H54 (cell line): ENCODE measurements around the gene HOTAIR.
A peak's percentile ranks its signal among the peaks of the same experiment; 100 is the strongest.

Experiments used
- DNase-seq: peaks from one replicate; pipeline ENCODE4 v3.0.0; 2011; ENCODE audit warnings: low spot score, mixed read lengths; ENCODE audit not compliant: insufficient read length
- FAIRE-seq: peaks from 3 replicates; lab custom pipeline; 2011; peaks lifted over from hg19 to GRCh38; lab: Jason Lieb, UNC
- POLR2A ChIP-seq: IDR thresholded peaks from 2 replicates; pipeline ENCODE4 v1.6.1; 2011; ENCODE audit warnings: low read depth, mild to moderate bottlenecking, low read length

Gene HOTAIR

DNA sequence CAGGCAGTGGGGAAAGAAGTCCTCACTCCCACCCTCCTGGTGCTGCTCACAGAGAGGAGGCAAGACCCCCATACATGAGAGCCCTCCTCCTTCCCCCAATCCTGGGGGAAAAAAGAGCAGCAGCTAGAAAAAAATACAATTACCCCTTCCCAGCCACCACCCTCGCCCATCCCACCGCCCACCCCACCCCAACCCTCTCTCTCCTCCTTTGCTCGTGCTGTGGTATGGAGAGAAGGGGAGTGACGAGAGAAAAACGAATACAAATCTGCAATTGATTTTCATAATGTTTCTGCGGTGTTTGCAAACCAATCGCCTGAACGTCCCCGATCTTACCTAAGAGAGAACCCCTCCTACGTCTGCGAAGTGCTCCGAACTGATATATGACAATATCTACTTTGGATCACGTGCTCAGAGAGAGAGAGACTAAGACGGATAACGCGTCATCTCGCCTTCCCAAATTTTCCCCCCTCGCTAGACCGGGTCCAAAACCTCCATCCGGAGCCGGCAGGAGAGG lies 2.0 kb downstream of the HOTAIR start, which contains the start of gene HOXC11:
Gene HOXC11 (plus strand): TSS at position 405 of the 514 bp plus-strand sequence. CDS start 116 bp downstream, outside the sequence.
- DNase-seq (no peak), FAIRE-seq (no peak)
- TF ChIP-seq POLR2A = no peak

DNA sequence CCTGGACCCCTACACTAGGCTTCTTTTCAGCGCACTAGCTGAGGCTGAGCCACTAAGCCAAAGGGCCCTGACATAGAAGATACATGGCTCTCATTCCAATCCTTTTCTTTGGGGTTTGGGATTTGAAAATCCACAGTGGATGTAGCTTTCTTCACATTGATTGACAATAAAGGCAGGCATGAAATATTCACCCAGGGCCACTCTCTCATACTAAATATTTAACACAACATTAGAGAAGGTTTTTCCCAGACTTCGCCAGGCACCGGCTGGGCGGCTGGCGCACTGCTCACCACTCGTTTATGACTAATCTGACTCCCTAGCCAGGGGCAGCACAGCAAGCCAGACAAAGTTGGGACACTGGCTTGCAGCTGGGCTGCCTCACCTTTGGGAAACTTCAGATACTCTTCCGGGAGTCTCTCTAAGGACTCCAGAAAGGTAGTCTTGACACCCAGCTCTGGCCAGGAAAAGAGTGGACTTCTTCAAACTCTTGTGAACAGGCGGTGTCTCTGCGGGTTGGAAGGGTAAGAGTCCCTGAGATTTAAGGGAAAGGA lies 2.5 kb downstream of the HOTAIR start:
- DNase-seq (peak; percentile 86), FAIRE-seq (peak; percentile 84)
- no peak; the same call in 1 of the 2 replicates for TF ChIP-seq POLR2A

DNA sequence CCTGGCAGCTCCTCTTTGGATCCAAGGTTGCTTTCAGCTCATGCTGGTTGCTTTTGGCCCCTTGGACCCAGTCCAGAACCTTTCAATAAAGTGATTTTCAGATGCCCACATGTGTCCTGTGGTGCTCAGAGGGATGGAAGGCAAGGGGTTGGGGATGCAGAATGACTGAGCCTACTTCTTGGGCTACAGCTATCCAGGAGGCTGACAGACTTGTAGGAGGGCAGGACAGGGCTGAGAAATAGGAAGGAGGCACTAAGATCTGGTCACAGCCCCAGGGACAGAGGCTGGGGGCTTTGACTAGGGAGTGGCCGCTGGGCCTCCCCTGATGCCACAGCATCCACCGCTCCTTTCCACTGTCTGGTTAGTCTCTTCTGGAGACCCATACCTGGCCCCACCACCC lies 3.1 kb downstream of the HOTAIR start:
- no peak for TF ChIP-seq POLR2A
- DNase-seq (no peak), FAIRE-seq (no peak)

DNA sequence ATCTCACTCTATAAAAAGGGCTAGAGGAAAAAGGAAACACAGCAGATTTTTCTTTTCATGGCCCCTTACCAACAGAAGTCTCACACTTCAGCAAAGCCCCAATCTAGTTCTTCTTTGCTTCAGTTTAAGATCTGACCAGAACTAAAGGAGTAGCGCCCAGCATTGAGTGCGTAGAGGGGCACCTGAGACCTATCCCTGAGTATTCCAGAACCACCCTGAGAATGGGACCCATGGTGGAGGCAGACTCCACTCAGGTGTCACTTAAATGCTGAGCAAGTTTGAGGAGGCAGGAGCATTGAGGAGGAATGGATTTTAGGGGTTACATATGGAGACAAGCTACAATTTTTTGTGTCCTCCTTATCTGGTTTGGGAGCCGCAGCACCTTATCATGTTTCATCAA lies 3.6 kb downstream of the HOTAIR start:
- TF ChIP-seq POLR2A = no peak
- DNase-seq (no peak), FAIRE-seq (no peak)

DNA sequence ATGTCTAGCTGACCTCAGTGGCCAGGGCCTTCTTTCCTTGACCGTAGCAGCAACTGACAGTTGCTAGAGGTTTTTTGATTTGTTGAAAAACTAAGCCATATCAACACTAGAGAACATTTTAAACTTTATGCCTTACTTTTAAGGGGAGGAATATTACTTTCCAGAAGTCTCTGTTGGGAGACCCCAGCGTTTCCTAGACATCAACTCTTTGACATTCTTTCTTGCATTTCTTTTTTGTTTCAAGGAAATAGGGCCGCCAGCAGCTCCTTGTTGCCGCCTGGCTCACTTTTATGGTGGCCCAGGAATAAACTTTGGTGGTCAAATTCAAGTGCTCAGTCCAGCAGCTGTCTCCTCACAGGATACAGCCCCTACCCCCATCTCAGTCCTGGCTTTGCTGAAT lies 4.3 kb downstream of the HOTAIR start:
- no peak for TF ChIP-seq POLR2A
- FAIRE-seq (no peak), DNase-seq (no peak)

DNA sequence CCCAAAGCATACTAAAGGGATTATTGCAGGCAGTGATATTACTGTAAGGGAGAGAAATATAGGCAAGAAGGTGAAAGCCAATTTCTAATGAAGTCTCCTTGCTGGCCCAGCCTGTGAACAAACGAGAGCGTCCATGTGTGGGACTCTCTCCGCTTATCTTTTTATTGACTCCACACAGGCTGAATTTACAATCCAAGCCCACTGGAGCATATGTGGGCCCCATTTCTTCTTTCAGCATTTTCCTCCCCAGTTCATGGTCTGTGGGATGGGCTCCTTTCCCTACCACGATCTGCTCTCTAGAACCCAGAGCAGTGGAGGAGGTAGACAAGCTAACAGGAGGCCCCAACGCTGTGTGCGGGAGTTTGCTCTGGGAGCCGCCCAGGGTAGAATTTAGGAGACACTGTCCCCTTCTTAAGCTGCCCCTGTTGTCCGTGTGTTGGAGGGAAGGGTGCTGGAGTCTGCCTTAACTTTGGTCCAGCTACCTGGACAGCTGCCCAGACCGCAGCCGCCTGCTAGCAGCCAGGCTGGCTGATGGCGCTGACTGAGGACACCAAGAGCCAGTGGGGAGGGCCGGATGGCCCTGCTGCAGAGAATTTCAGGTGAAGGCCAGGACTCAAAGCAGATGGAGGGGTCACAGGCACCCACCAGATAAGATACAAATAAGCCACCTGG lies 5.0 kb downstream of the HOTAIR start:
- FAIRE-seq (no peak), DNase-seq (no peak)
- no peak for TF ChIP-seq POLR2A

DNA sequence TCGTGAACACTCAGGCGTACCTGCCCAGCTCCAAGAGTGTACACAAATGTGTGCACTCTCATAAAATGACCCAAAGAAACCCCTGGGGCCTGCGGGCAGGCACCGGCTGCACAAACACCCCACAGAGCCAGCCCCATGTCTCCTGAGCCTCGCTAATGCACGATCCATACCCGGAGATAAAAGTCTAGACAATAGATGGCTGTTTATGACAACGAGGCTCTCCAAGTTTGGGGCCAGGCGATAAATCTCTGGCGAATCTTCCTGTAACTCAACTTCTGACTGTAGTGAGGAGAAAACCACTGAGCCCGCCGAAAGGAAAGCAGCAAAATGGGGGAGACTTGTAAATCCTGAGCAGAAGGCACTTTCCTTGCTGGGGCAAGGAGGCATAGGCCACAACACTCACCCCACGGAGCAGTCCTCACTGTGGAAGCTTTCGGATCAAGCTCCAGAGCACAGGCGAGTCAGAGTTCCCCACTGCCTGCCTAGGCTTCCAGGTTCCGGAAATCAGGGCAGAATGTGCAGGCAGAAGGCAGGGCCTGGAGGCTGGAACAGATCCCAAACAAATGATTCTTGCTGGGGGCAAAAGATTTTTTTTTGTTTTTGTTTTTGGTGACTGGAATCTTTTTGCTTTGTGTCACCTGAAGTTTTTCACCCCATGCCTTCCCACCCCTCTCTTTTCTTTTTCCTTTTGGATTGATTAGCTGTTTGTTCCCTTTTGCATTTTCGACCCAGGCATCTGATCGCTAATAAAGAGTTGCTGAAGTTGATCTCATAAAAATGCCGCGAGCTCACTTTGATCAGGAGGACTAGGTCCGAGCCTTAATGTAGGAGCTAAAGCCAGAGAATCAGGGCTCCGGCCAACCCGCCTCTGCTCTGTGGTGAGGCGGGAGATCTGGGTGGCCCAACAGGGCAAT lies 6.3 kb downstream of the HOTAIR start:
- DNase-seq = no peak
- TF ChIP-seq POLR2A = no peak
- FAIRE-seq = no peak

DNA sequence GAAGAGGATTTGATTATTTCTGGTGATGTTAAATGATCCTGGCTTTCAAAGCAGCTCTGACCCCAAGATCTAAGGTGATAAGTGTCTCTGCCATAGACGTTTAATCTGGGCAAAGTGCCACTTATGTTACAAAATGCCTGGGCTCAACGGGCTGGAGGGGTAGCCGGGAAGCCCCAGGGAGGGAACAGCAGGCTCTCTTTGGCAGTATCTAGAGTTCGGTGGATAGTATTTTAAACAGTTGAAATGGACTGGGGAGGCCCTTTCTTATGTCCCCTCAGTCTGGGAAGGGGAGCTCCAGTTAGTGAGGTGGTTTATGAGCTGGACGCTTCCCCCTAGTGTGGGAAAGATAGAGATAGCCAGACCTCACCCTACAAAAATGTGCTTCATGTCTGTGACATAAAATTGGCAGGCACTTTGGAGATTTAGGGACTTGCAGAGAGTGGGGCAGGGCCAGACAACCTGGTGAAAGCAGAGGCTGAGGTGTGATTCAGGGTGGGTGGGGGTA lies 7.3 kb downstream of the HOTAIR start:
- no peak for FAIRE-seq
- no peak for DNase-seq
- TF ChIP-seq POLR2A = no peak

DNA sequence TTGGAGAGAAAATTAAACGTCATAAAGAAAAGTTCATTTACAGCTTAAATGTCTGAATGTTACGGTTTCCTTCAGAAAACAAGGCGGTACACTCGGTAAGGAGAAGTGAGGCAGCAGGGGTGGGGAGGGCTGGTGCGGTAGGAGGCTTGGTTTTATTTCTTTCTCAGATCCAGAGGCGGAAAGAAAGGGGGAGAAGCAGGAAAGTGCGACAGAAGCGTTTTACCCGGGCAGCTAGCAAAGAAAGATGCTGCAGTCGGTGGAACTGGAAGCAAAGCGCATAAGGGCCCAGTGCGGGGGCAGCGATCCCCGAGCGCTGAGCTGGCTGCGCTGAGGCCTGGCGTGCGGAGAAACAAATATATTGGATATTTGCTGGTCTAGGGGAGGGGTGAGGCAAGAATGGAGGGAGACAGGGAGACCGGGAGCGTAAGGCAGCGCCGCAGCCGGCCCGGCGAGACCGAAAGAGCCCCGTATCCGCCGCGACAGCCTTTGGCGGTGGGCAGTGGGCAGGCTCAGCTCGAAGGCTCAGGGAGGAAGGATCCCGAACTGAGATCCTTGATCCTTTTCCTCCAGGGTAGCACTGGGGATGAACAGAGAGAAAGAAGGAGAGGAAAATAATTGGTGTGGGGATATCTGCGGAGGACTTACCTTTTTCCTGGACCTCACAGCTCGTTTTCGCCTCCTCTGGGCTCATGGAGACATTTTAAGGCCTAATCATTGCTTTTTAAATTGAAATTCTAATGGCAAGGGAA lies 8.2 kb downstream of the HOTAIR start:
- TF ChIP-seq POLR2A = no peak
- DNase-seq (no peak), FAIRE-seq (no peak)

DNA sequence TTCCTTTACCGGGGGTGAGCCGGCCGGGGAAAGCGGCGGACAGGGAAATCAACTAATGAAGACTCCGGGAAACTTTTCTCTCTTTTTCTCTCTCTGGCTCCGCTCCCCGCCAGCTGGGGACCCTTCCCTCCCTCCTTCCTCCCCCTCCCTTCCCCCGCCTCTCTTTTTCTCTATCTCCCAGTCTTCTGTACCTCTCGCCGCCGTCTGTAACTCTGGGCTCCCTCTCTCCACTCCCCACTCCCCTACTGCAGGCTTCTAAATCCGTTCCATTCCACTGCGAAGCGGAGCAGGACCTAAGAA lies 8.7 kb downstream of the HOTAIR start:
- no peak for DNase-seq
- no peak for TF ChIP-seq POLR2A

DNA sequence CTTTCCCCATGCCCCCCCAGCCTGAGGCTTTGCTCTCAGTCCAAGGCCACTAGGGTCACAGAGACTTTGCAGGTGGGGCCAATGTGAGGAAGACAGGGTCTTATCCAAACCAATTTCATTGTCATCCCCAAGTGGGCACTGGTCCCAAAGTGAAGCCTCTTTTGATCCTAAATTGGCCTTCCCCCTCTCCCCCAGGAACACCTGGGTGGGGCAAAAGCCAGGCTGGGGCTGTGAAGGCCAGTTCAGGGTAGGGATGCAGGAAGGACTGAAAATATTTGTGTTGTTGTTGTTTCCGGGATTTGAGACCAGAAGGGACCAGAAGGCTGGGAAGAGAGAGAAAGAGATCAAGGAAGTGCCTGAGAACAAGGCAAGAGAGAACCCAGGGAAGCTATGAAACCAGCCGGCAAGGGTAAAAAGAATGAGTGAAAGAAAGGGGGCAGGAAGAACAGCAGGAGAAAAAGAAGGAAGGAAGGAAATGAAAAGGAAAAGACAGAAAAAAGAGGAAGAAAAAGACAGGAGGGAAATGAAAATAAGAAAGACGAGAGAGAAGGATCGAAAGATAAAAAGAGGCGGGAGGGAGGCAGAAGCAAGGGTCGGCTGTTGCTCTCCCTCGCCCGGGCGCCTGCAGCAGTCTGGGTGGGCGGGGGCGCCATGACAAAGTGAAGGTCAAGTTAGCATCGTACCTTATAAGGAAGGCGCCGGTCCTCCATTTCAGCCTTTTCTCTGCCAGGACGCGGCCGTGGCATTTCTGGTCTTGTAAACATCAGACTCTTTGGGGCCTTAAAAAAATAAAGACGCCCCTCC lies 9.3 kb downstream of the HOTAIR start:
- TF ChIP-seq POLR2A = no peak
- FAIRE-seq (no peak), DNase-seq (no peak)

More for the DNA sequence above, 8.7 kb downstream of the HOTAIR start:
- FAIRE-seq = no peak

DNA sequence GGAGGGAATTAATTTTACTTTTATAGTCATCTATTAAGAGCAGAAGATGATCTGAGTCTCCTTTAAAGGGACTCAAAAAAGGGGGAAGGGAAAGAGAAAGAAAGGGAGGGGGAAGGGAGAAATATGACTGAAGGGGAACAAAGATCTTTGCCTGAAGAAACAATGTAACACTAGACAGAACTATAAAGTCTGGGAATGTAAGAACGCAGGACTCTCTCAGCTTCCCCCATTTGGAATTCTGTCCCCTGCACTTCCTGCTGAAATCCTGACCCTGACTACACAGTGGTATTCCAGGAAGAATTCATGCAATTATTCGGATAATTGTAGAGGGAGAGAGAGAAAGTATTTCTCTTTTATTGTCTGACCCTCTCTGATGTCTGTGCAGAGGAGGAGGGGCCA lies 10.4 kb downstream of the HOTAIR start:
- DNase-seq = no peak
- TF ChIP-seq POLR2A = no peak

More for the DNA sequence above, 10.4 kb downstream of the HOTAIR start:
- no peak for FAIRE-seq
